Astrocyte of the cerebellum (primary cell): ENCODE results near the gene EHBP1L1.

ENCODE experiments used
- DNase-seq: peaks from one replicate; pipeline ENCODE4 v3.0.0-alpha.2; 2011; ENCODE audit warnings: low read depth
- H3K4me3 ChIP-seq: 2 replicates; pipeline ENCODE4 v1.5.1; 2011; ENCODE audit warnings: mild to moderate bottlenecking, low read depth, low read length, moderate library complexity
- in situ Hi-C: cut with HindIII; loops from 2 replicates; pipeline ENCODE4 v1.10.0; 2017; ENCODE audit warnings: low sequenced_read_pairs
- TF ChIP-seq, protein P1 (sequence below): IDR thresholded peaks from 2 replicates; pipeline ENCODE4 v1.5.1; 2012; ENCODE audit warnings: low read length, low read depth, moderate library complexity, mild to moderate bottlenecking; ENCODE audit errors: missing control alignments

The EHBP1L1 gene

DNA sequence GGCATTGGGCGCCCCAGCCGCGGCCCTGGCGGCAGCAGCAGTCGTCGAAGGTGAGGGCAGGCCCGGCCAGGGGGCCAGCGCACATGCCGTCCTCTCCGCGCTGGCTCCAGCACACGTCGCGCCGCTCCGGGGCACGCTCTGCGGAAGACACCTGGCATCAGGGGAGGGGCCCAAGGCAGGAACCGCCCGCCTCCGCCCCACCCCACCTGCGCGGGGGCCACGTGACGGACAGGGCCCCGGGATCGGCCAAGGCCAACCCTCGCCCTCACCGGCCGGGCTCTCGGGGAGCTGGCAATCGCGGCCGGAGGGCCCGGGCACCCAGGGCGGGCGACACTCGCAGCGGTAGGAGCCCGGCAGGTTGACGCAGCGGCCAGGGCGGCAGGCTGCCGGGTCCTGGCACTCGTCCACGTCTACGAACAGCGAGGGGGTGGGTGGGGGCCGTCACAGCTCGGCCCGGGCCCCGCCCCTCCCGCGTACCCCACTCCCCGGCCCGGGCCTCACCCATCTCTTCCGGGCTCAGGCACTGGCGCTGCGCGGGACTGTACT, 36.0 kb upstream of the EHBP1L1 start:
- DNase-seq = no peak
- no peak overlapping the region for H3K4me3 ChIP-seq
- TF ChIP-seq, protein P1, sequence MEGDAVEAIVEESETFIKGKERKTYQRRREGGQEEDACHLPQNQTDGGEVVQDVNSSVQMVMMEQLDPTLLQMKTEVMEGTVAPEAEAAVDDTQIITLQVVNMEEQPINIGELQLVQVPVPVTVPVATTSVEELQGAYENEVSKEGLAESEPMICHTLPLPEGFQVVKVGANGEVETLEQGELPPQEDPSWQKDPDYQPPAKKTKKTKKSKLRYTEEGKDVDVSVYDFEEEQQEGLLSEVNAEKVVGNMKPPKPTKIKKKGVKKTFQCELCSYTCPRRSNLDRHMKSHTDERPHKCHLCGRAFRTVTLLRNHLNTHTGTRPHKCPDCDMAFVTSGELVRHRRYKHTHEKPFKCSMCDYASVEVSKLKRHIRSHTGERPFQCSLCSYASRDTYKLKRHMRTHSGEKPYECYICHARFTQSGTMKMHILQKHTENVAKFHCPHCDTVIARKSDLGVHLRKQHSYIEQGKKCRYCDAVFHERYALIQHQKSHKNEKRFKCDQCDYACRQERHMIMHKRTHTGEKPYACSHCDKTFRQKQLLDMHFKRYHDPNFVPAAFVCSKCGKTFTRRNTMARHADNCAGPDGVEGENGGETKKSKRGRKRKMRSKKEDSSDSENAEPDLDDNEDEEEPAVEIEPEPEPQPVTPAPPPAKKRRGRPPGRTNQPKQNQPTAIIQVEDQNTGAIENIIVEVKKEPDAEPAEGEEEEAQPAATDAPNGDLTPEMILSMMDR = no peak
- in situ Hi-C loops = no loop called here

DNA sequence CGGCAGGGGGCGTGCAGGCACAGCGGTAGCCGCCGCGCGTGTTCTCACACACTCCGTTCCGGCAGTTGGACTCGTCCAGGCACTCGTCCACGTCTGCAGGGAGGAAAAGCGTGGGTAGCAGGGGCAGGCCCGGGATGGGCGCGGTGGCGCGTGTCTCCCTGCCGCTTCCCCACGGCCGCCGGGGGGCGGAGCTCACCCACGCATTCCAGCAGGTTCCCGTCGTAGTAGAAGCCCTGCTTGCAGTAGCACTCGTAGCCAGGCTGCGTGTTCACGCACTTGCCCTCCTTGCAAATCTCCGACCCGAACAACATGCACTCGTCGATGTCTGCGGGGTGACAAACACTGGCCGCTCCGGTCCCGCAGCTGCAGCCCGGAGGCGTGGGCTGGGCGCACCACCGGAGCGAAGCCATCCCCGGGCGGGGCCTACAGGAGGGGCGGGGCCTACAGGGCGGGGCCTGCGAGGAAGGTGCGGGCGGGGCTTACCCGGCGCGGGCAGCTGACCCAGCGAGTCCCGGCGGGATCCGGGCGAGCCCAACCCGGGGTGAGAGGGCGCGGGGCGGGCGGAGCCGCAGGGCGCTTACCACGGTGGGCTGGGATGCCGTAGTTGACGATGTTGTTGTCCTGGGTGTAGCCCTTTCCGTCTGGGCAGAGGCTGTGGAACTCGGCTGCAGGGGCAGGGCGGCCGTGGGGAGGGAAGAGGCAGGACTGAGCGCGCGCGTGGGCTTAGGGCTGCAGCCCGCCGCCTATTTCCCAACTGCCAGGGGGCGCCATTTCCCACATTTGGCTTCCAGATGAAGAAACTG, 35.4 kb upstream of the EHBP1L1 start:
- TF ChIP-seq, protein P1 = peak; percentile 68
- in situ Hi-C loops = no loop called here
- DNase-seq = no peak
- H3K4me3 ChIP-seq = peak overlapping the region; percentile 15

DNA sequence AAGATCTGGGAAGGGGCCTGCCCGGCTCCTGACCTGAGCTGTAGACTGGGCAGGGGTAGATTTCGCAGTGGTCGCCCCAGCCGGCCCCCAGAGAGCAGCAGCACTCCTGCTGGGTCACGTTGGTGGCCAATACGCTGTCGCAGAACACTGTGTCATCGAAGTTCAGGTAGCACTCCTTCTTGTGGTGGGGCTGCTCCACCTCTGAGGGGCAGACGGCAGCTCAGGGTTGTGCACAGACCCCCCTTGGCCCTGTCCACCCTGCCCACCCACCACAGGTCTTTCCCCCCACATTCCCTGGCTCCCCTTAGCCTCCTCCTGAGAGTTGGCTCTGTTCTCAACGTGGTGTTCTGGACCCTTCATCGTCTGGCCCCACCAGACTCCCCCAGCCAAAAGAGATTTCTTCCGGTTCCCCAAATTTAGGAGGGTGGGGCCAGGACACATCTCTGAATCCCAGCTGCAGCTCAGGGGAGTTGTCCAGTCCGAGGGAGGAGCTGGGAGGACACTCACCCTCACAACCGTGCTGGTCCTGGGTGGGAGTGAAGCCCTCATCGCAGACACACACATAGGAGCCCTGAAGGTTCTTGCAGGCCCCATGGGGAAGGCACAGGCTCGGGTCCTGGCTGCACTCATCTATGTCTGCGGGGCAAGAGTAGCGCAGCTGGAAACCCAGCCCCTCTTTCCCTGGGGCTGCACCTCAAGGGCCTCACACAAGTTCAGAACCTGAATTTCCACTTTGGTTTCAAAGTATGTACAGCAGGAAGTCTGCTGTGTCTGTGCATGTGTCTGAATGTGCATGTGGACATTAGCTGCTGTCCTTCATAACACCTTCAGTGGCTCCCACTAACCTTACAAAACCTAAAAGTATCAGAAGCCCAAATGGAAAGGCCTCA, 34.5 kb upstream of the EHBP1L1 start:
- in situ Hi-C loops = no loop called here
- DNase-seq = no peak
- H3K4me3 ChIP-seq = no peak overlapping the region
- TF ChIP-seq, protein P1 = no peak

DNA sequence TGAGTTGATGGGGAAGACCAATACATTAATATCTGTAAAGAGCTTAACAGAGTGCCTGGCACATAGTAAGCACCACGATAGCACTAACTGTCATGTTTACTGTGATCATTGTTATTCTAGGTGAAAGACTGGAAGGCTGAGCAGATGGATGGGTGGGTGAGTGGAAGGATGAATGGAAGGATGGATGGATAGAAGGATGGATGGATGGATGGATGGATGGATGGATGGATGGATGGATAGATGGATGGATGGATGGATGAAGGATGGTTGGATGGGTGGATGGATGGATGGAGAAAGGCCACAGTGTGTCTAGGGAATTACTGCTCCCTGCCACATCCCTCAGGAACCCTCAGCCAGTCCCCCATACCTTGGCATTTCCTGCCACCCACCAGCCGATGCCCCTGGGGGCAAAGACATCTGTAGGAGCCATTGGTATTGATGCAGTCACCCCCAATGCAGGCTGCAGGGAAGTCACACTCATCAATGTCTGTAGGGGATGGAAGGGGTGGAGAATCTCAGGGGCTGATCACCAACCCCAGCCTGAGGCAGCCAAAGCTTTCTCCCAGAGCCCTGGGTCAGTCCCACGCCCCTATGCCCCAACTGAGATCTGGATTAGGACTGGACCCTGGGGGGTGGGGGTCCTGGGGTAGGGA, 33.0 kb upstream of the EHBP1L1 start:
- in situ Hi-C loops = no loop called here
- TF ChIP-seq, protein P1 = no peak
- no peak for DNase-seq
- no peak overlapping the region for H3K4me3 ChIP-seq

DNA sequence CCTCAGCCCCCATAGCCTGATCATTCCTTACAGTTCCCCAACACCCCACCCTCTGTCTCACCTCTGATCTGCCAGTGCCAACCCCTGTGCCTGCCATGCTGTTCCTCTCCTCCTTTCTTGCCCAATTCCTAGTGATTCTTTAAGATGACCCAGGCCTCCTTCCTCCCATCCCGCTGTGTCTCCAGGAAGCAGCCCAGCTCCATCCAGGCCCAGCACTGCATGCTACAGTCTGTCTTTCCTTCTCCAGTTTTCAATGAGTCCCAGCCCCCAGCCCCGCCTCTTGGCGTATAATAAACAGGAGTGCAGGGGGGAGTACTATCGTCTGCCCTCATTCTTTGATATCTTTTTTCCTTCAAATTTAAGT, 30.0 kb upstream of the EHBP1L1 start:
- DNase-seq = no peak
- TF ChIP-seq, protein P1 = no peak
- in situ Hi-C loops = no loop called here
- no peak overlapping the region for H3K4me3 ChIP-seq
